Heart right ventricle (tissue), 16 donors: Measurements from ENCODE around the gene MARCHF4. TPM values are rescaled to one million over a fixed set of nuclear protein-coding genes. Genes with fewer than 3 reads are reported as not detected.

ENCODE experiments used
- ATAC-seq, 8 donors: fragments of 200-7000 bp; cut with Tn5 transposase; one replicate each; pipeline ENCODE4 v1.9.1; 2020; ENCODE audit warnings: mild to moderate bottlenecking in 8 of 8, moderate library complexity in 8 of 8, moderate number of reproducible peaks in 1 of 8
- DNase-seq, 2 donors: peaks; one replicate each; pipeline ENCODE4 v3.0.0-alpha.2; 2020
- H3K27ac ChIP-seq, 10 donors: fragments of 200-600 bp; sonication (generic) in 2 of 10; one replicate each; pipeline versions ENCODE4 v1.5.0 to v1.8.0; 2020 to 2022; ENCODE audit warnings: mild to moderate bottlenecking in 3 of 10
- H3K27me3 ChIP-seq, 7 donors: fragments of 200-600 bp; one replicate each; pipeline ENCODE4 v1.8.0; 2021 to 2022; ENCODE audit warnings: mild to moderate bottlenecking in 2 of 7
- H3K36me3 ChIP-seq, 9 donors: fragments of 200-600 bp; sonication (generic) in 1 of 9; one replicate each; pipeline versions ENCODE4 v1.5.0 to v1.8.0; 2020 to 2022; ENCODE audit warnings: mild to moderate bottlenecking in 2 of 9
- H3K4me1 ChIP-seq, 9 donors: fragments of 200-600 bp; sonication (generic) in 1 of 9; one replicate each; pipeline versions ENCODE4 v1.5.0 to v1.8.0; 2020 to 2022; ENCODE audit warnings: mild to moderate bottlenecking in 4 of 9
- H3K4me3 ChIP-seq, 10 donors: fragments of 200-600 bp; sonication (generic) in 2 of 10; one replicate each; pipeline versions ENCODE4 v1.5.0 to v1.8.0; 2020 to 2022; ENCODE audit warnings: mild to moderate bottlenecking in 7 of 10, moderate library complexity in 2 of 10
- H3K9me3 ChIP-seq, 11 donors: fragments of 200-600 bp in 10 of 11; sonication (generic) in 2 of 11; one replicate each; pipeline versions ENCODE4 v1.5.0 to v1.8.0; 2013 to 2022; ENCODE audit warnings: mild to moderate bottlenecking in 2 of 11, control low read depth in 1 of 11, moderate library complexity in 1 of 11
- WGBS, 2 donors: extraction: QIAGEN DNeasy Blood & Tissue Kit; methylation state at CpG; one replicate each; pipeline ENCODE4 v1.1.7; 2013; ENCODE audit warnings: inconsistent platforms in 1 of 2; 5-methylcytosine and 5-hydroxymethylcytosine counted together
- intact Hi-C, 10 donors: fragments of 100-400 bp; cut with DNase I; formaldehyde crosslinking; loops; one replicate each; pipeline versions ENCODE4 v1.11.1 to v1.14.2; 2022
- long read RNA-seq, 3 donors: library from polyadenylated mRNA; unstranded; transcript quantifications; one replicate each; pipeline ENCODE4 v2.0.0, GENCODE V29; 2020 to 2021
- polyA plus RNA-seq, 2 donors: library from polyadenylated mRNA; stranded (reverse); fragments of 200-250 nt; gene quantifications; one replicate each; pipeline ENCODE4 v1.2.3, GENCODE V29; 2013
- total RNA-seq, 10 donors: library from RNA; stranded (reverse); fragmentation: NEBNext Ultra II Directional in 3 of 10; extraction: Animal tissue kit (Norgen Biotek cat#: 25700) in 3 of 10; gene quantifications; one replicate each; pipeline versions ENCODE4 v1.2.1 to v1.2.4, GENCODE V29; 2021 to 2023
- TF ChIP-seq, protein P1 (sequence below), 9 donors: fragments of 200-600 bp; sonication (generic) in 2 of 9; IDR thresholded peaks; one replicate each; pipeline versions ENCODE4 v1.5.0 to v1.8.0; 2021 to 2022; ENCODE audit warnings: antibody characterized with exemption in 9 of 9, mild to moderate bottlenecking in 5 of 9, moderate library complexity in 1 of 9
- donor health status: Arrhythmogenic right ventricular cardiomyopathy.
- donor health status: ischemic (EF 13 %, LVEDD 7.1; RV severe dilation, severe dysfunction).
- donor health status: healthy with polysubstance abuse.
- donor health status: DM: no; HTN: yes; CAD: no.
- donor health status: DM: no; HTN: no; CAD: no.
- donor health status: ischemic (EF 25% LVEDD 6.9; RV normal size, moderate dysfunction).
- donor health status: ischemic (EF 25% LVEDD 5.7; RV mildly dilated, moderate dysfunction).
- donor health status: healthy.
- donor health status: DM: yes; HTN: yes; CAD: no.
- donor health status: Ischemic cardiomyopathy.
- donor health status: ischemic (EF 35%, LVEDD 5.7; RV mildly dilated, moderate dysfunction).
- donor health status: nonischemic (EF 11% LVEDD 7.7; RV severe dilation, severe dysfunction).
- donor health status: DM: yes; HTN: yes; CAD: no.
- donor health status: PGD.
- donor health status: ischemic (EF 29% LVEDD 5.4; RV normal size, mild dysfunction).
- donor health status: nonischemic (EF 23%, LVEDD 6.1; RV moderate dilation, normal function).

MARCHF4 gene
- total RNA-seq (under 1 TPM in 3 of 10 donors, not detected in 7; 0.04 to 0.40 (median 0.11) TPM), polyA plus RNA-seq (under 1 TPM in 1 of 2 donors, not detected in 1; 0.01 TPM)
- long read RNA-seq, donor 1: 0 reads
- long read RNA-seq, donor 2: 0 reads
- long read RNA-seq, donor 3, full-length matches to known transcripts: 1 of 1 reads
- long read RNA-seq, donor 3, partial matches to known transcripts: 0 of 1 reads
- long read RNA-seq, donor 3, other reads (novel, unspliced or antisense): 0 of 1 reads

- Histone ChIP-seq H3K27me3 (peaks cover 8 to 87% (median 55%) of the 10 kb centered on the region in 7 donors), H3K9me3 (no peaks in the 10 kb centered on the region), H3K4me1 (peaks cover 0 to 20% (median 15%) of the 10 kb centered on the region in 9 donors), H3K36me3 (no peaks in the 10 kb centered on the region), H3K27ac (no peak within 1 kb of the TSS), H3K4me3 (peak within 1 kb of the TSS in 8 of 10 donors; percentile 4 to 37 (median 30))
- WGBS, 2 donors: 1% methylated on average over 60 of the region's 60 CpGs
- intact Hi-C loops: no loop called here
- DNase-seq (peak; percentile 66 to 78), ATAC-seq (peak; percentile 85 to 95 (median 92))
- TF ChIP-seq, protein P1, sequence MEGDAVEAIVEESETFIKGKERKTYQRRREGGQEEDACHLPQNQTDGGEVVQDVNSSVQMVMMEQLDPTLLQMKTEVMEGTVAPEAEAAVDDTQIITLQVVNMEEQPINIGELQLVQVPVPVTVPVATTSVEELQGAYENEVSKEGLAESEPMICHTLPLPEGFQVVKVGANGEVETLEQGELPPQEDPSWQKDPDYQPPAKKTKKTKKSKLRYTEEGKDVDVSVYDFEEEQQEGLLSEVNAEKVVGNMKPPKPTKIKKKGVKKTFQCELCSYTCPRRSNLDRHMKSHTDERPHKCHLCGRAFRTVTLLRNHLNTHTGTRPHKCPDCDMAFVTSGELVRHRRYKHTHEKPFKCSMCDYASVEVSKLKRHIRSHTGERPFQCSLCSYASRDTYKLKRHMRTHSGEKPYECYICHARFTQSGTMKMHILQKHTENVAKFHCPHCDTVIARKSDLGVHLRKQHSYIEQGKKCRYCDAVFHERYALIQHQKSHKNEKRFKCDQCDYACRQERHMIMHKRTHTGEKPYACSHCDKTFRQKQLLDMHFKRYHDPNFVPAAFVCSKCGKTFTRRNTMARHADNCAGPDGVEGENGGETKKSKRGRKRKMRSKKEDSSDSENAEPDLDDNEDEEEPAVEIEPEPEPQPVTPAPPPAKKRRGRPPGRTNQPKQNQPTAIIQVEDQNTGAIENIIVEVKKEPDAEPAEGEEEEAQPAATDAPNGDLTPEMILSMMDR (IDR thresholded peaks at IDR 0.05): no peak
Measured at GRCh38 chr2:216371721-216372702, at the start of gene MARCHF4. Gene MARCHF4 (minus strand): TSS chr2:216372483. CDS start chr2:216370260, 2,223 bp downstream.

GRCh38 chr2:216420367-216421101 lies 48.3 kb upstream of the MARCHF4 start:
- H3K4me3 ChIP-seq: no peak overlapping the region
- H3K9me3 ChIP-seq: peaks cover 0 to 8% (median 0%) of the 10 kb centered on the region in 11 donors
- TF ChIP-seq, protein P1 (IDR thresholded peaks at IDR 0.05): no peak
- DNase-seq (no peak), ATAC-seq (no peak)
- no peak overlapping the region for H3K27ac ChIP-seq
- H3K27me3 ChIP-seq: no peaks in the 10 kb centered on the region
- peaks cover 0 to 18% (median 5%) of the 10 kb centered on the region in 9 donors for H3K4me1 ChIP-seq
- H3K36me3 ChIP-seq: peaks cover 0 to 100% (median 54%) of the 10 kb centered on the region in 9 donors
- 90 to 92% methylated on average over 9 of the region's 9 CpGs for WGBS, 2 donors
- intact Hi-C loops: no loop called here

GRCh38 chr2:216418981-216419380 lies 46.7 kb upstream of the MARCHF4 start:
- intact Hi-C loops: loop anchor here in 2 of 10 donors (10.0 kb wide), 2 partner anchors 204 to 304 kb away; no protein-coding TSS in a partner anchor
- ATAC-seq (no peak), DNase-seq (no peak)
- H3K27me3 ChIP-seq: no peaks in the 10 kb centered on the region
- H3K4me1 ChIP-seq: peaks cover 0 to 21% (median 5%) of the 10 kb centered on the region in 9 donors
- WGBS, 2 donors: 83 to 92% methylated on average over 1 of the region's 1 CpG
- TF ChIP-seq, protein P1 (IDR thresholded peaks at IDR 0.05): no peak
- no peaks in the 10 kb centered on the region for H3K9me3 ChIP-seq
- H3K27ac ChIP-seq: no peak overlapping the region
- peaks cover 0 to 99% (median 44%) of the 10 kb centered on the region in 9 donors for H3K36me3 ChIP-seq
- no peak overlapping the region for H3K4me3 ChIP-seq
